ENCODE data around the gene CPNE1. TPM values are rescaled to one million over a fixed set of nuclear protein-coding genes. Genes with fewer than 3 reads are reported as not detected.
A peak's percentile ranks its signal among the peaks of the same experiment; 100 is the strongest.

The CPNE1 gene
- total RNA-seq, 1 experiment from 2014 or later = 335 TPM

DNA sequence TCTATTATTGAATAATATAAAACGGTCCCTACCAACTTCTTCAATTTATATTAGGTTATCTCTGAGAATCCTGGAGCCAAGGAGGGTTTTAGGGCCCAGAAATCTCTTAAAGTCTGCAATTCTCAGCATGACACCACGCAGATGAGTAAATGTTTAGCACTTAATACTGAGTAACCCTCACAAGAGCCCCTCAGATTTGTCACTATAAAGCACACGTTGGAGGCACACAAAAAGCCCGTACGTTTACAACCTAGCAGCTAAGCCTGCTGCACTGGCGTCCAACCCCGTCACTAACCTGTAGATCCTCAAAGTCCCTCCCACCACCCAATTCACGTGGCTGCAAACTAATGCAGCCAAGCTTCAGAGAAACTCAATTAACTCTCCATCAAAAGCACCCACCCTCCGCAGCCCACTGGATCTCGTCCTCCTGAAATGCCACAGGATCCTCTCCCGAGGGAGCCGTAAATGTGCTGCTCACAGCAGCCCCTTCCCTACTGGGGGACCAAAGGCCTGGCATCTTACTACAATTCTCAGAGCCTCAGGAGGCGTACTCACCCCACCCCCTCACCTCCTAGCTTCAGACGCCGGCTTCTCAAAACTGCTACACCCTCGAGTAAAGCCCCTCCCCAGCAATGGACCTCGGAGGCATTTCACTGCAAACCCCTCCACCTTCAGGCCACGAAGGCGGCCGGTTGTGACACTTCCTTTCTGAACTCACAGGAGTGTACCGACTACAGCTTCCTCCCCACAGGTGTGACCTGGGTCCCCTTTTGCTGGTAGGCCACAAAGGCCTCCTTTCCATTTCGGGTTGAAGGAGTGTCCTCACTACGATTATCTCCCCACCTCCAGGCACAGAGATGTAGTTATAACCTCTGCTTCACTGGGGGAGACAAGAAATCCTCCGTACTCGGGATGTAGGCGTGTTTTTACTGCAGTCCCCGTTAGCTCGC, 909 bp downstream of the CPNE1 start:
- peaks cover 28% of the 10 kb centered on the region for H3K36me3 ChIP-seq
- DNase-seq = peak; percentile 39
- H3K4me3 ChIP-seq = peak overlapping the region; percentile 85
- no peaks in the 10 kb centered on the region for H3K27me3 ChIP-seq
- H3K9me3 ChIP-seq = no peaks in the 10 kb centered on the region

GRCh38 chr20:35662551-35662950, 2.1 kb downstream of the CPNE1 start:
- peaks cover 33% of the 10 kb centered on the region for H3K36me3 ChIP-seq
- peak overlapping the region; percentile 85 for H3K4me3 ChIP-seq
- H3K27me3 ChIP-seq = no peaks in the 10 kb centered on the region
- H3K9me3 ChIP-seq = no peaks in the 10 kb centered on the region
- DNase-seq = no peak

DNA sequence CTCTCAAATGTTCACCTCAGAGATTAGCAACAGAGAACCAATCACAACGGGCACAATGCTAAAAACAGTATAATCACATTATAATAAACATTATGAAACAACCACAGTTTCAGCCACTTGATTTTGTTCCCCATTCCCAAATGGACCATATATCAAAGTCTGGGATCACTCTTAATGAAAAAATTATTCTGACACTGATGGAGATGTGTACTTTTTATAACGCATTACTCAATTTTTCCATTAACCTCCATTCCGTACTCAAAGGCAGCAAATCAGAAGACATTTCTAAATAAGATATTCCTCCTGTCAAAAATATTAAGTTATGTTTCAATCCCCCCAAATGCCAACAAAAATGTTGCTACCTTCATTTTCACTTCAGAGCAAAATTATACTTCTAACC, 2.8 kb downstream of the CPNE1 start:
- Histone ChIP-seq H3K36me3 (peaks cover 39% of the 10 kb centered on the region), H3K27me3 (no peaks in the 10 kb centered on the region), H3K4me3 (peak overlapping the region; percentile 85), H3K9me3 (no peaks in the 10 kb centered on the region)
- no peak for DNase-seq

- H3K27me3 ChIP-seq = no peaks in the 10 kb centered on the region
- H3K9me3 ChIP-seq = no peaks in the 10 kb centered on the region
- H3K36me3 ChIP-seq = peaks cover 47% of the 10 kb centered on the region
- no peak overlapping the region; the same call in 1 of the 2 replicates for H3K4me3 ChIP-seq
- DNase-seq = no peak
Measured at GRCh38 chr20:35661053-35661452, 3.6 kb downstream of the CPNE1 start.

GRCh38 chr20:35660122-35660937, 4.4 kb downstream of the CPNE1 start:
- Histone ChIP-seq H3K9me3 (no peaks in the 10 kb centered on the region), H3K4me3 (no peak overlapping the region), H3K27me3 (no peaks in the 10 kb centered on the region), H3K36me3 (peaks cover 53% of the 10 kb centered on the region)
- no peak for DNase-seq

DNA sequence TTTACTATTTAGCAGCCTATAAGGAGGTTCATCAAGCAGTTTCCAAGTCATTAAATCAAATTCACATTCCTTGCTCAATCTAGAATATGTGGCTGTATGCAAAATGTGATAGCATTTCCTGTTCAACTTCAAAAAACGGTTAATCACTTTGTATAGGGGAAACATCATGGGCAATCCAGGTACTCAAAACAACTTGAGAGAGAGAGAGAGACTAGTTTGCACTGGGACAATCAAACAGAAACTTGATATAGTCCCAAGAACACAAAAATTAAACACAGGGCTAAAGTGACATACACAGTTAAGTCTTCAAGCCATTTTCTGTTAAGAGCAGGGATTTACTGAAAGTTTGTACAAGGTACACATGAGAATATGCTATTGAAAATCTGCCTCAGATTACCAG, 7.4 kb downstream of the CPNE1 start:
- no peak for DNase-seq
- Histone ChIP-seq H3K36me3 (peaks cover 72% of the 10 kb centered on the region), H3K9me3 (no peaks in the 10 kb centered on the region), H3K27me3 (no peaks in the 10 kb centered on the region), H3K4me3 (no peak overlapping the region)

DNA sequence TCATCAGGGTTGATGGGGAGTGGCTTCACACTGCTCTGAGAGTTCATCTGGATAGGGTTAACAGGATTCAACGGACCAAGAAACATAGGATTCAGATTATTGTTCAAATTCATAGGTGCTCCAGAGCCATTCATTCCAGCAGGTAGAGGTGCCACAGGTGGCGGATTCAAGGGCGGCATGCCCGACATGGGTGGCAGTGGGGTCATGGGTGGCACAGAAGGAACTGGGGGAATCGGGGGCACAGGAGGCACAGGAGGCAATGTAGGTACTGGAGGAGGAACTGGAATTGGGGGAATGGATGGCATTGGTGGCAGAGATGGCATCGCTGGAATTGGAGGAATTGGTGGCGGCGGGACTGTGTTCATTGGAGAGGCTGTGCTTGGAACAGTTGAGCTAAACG, 10.3 kb downstream of the CPNE1 start:
- H3K4me3 ChIP-seq = no peak overlapping the region
- DNase-seq = no peak
- no peaks in the 10 kb centered on the region for H3K9me3 ChIP-seq
- no peaks in the 10 kb centered on the region for H3K27me3 ChIP-seq
- H3K36me3 ChIP-seq = peaks cover 83% of the 10 kb centered on the region

GRCh38 chr20:35653893-35654292, 10.8 kb downstream of the CPNE1 start:
- H3K9me3 ChIP-seq = no peaks in the 10 kb centered on the region
- H3K27me3 ChIP-seq = no peaks in the 10 kb centered on the region
- H3K4me3 ChIP-seq = no peak overlapping the region
- no peak for DNase-seq
- peaks cover 83% of the 10 kb centered on the region for H3K36me3 ChIP-seq

GRCh38 chr20:35653430-35653734, 11.3 kb downstream of the CPNE1 start:
- Histone ChIP-seq H3K9me3 (no peaks in the 10 kb centered on the region), H3K27me3 (no peaks in the 10 kb centered on the region), H3K36me3 (peaks cover 82% of the 10 kb centered on the region), H3K4me3 (no peak overlapping the region)
- no peak for DNase-seq

DNA sequence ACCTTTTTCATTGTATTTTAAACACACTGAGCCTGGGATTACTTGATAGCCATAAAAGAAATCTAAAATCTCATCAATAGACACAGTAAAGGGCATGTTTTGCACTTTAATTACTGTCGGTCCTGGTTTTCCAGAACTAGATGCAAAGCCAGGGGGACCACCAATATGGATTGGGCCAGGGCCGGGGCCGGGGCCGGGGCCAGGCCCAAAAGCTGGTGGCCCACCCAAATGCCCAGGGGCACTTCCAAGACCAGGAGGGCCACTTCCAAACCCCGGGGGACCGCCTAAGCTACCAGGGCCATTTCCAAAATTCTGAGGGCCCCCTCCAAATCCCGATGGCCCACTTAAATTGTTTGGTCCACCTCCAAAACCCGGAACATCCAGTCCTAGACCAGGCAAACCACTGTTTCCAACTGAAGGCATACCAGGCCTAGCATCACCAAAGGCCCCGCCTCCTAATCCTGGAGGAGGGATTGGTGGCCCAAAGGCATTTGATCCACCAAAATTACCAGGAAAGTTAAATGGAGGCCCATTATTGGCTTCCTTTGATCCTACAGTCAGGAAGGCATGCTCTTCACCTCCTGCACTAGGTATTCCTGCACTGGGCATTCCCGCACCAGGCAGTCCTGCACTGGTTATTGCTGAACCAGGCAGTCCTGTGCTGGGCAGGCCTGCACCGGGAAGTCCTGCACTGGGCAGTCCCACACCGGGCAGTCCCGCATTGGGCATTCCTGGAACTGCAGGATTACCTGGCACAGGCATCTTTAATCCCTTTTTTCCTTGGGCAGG, 11.9 kb downstream of the CPNE1 start:
- H3K27me3 ChIP-seq = no peaks in the 10 kb centered on the region
- no peak for DNase-seq
- H3K9me3 ChIP-seq = no peaks in the 10 kb centered on the region
- peaks cover 83% of the 10 kb centered on the region for H3K36me3 ChIP-seq
- no peak overlapping the region for H3K4me3 ChIP-seq

GRCh38 chr20:35651958-35652357, 12.7 kb downstream of the CPNE1 start:
- Histone ChIP-seq H3K9me3 (no peaks in the 10 kb centered on the region), H3K36me3 (peaks cover 79% of the 10 kb centered on the region), H3K27me3 (no peaks in the 10 kb centered on the region), H3K4me3 (no peak overlapping the region)
- DNase-seq = no peak

DNA sequence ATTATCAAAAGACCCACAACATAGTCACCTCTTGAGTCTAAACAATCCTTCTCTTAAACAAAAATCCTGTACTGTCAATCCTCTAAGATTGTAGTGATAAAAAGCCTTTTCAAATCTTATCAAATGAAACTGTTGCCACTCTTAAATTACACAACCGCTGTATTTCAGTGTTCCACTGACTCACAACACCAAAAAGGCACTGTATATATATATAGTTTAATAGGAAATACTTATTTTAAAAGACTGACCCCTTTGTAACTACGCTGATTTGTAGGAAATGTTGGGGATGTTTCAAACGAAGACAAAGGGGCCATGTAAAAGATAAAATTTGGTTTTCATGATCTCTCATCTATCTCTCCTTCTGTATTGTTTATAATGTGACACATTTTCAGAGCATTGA, 14.1 kb downstream of the CPNE1 start:
- DNase-seq = no peak
- peaks cover 74% of the 10 kb centered on the region for H3K36me3 ChIP-seq
- H3K4me3 ChIP-seq = no peak overlapping the region
- no peaks in the 10 kb centered on the region for H3K27me3 ChIP-seq
- H3K9me3 ChIP-seq = no peaks in the 10 kb centered on the region

DNA sequence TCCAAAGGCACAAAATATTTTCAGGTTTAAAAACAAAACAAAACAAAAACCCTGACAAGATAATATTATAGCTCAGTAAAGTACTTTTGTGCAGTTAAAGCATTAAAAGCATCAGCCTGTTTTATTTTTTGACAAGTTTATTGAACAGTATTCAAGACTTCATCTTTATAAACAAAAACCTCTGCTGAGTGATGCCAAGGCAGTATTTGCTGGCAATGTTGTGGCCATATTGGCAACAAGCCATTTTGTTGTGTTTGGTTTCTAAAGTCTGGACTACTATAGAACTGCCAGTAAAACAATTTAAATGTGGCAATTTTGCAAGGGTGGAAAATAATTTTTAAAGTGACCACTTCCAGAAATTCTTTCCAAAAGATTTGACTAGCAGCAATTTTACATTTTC, 15.9 kb downstream of the CPNE1 start:
- Histone ChIP-seq H3K4me3 (no peak overlapping the region), H3K27me3 (no peaks in the 10 kb centered on the region), H3K9me3 (no peaks in the 10 kb centered on the region), H3K36me3 (peaks cover 71% of the 10 kb centered on the region)
- DNase-seq = peak; percentile 55

- no peaks in the 10 kb centered on the region for H3K27me3 ChIP-seq
- DNase-seq = no peak
- H3K36me3 ChIP-seq = peaks cover 48% of the 10 kb centered on the region
- H3K4me3 ChIP-seq = no peak overlapping the region
- no peaks in the 10 kb centered on the region for H3K9me3 ChIP-seq
Measured at GRCh38 chr20:35644806-35645205, 19.9 kb downstream of the CPNE1 start.

- Histone ChIP-seq H3K4me3 (no peak overlapping the region), H3K9me3 (no peaks in the 10 kb centered on the region), H3K27me3 (no peaks in the 10 kb centered on the region), H3K36me3 (peaks cover 41% of the 10 kb centered on the region)
- DNase-seq = no peak
Measured at GRCh38 chr20:35643045-35643444, 21.7 kb downstream of the CPNE1 start.

GRCh38 chr20:35641743-35642142, 23.0 kb downstream of the CPNE1 start:
- Histone ChIP-seq H3K36me3 (peaks cover 35% of the 10 kb centered on the region), H3K27me3 (no peaks in the 10 kb centered on the region), H3K9me3 (no peaks in the 10 kb centered on the region), H3K4me3 (no peak overlapping the region)
- no peak for DNase-seq

- H3K36me3 ChIP-seq = peaks cover 34% of the 10 kb centered on the region
- no peak for DNase-seq
- no peak overlapping the region for H3K4me3 ChIP-seq
- no peaks in the 10 kb centered on the region for H3K9me3 ChIP-seq
- no peaks in the 10 kb centered on the region for H3K27me3 ChIP-seq
Measured at GRCh38 chr20:35640724-35641123, 24.0 kb downstream of the CPNE1 start.

Measured in MG63 (cell line).